Measurements from ENCODE around the gene DLX2. TPM values are rescaled to one million over a fixed set of nuclear protein-coding genes. Genes with fewer than 3 reads are reported as not detected.

Gene DLX2
- total RNA-seq: under 0.01 TPM in 1 of 2 replicates, not detected in the other

GRCh38 chr2:172102391-172103359 lies at the start of gene DLX2:
Gene DLX2, minus strand, starts transcription at chr2:172102900. Its CDS starts 362 bp downstream, at chr2:172102538.

GRCh38 chr2:172085460-172086159 lies 17.1 kb downstream of the DLX2 start, which contains the start of gene DLX1:
Gene DLX1, plus strand, starts transcription at chr2:172085507. Its CDS starts 171 bp downstream, at chr2:172085678.

Other genes starting within 250 kb of the DLX2 start
- 17.5 and 25.1 TPM in 2 replicates for gene SLC25A12, start 208.7 kb downstream of the DLX2 start, total RNA-seq
- gene HAT1, start 180.4 kb downstream of the DLX2 start, total RNA-seq: 38.6 and 84.0 TPM in 2 replicates
- 6.6 and 8.6 TPM in 2 replicates for gene METAP1D, start 102.9 kb downstream of the DLX2 start, total RNA-seq
- 0.11 TPM in 1 of 2 replicates, not detected in the other for gene DLX1, start 17.4 kb downstream of the DLX2 start, total RNA-seq

Data from uterine smooth muscle cell (primary cell).